Glutamatergic neuron (in vitro differentiated cells): Measurements from ENCODE around the gene ESR2. TPM values are rescaled to one million over a fixed set of nuclear protein-coding genes. Genes with fewer than 3 reads are reported as not detected.

Source experiments
- DNase-seq: peaks from one replicate; pipeline ENCODE4 v3.0.0; 2022
- H3K27ac Mint-ChIP-seq: one replicate; pipeline ENCODE4 v1.8.0; 2020; ENCODE audit warnings: mild to moderate bottlenecking, mixed read lengths, inconsistent platforms; ENCODE audit not compliant: unreplicated experiment
- H3K27me3 Mint-ChIP-seq: one replicate; pipeline ENCODE4 v1.8.0; 2020; ENCODE audit warnings: mild to moderate bottlenecking, moderate library complexity, mixed read lengths, inconsistent platforms; ENCODE audit not compliant: unreplicated experiment
- H3K36me3 Mint-ChIP-seq: one replicate; pipeline ENCODE4 v1.8.0; 2020; ENCODE audit warnings: mild to moderate bottlenecking, mixed read lengths, inconsistent platforms; ENCODE audit not compliant: unreplicated experiment
- H3K4me1 Mint-ChIP-seq: one replicate; pipeline ENCODE4 v1.8.0; 2020; ENCODE audit warnings: mild to moderate bottlenecking, low read depth, mixed read lengths, inconsistent platforms; ENCODE audit not compliant: unreplicated experiment
- H3K4me3 Mint-ChIP-seq: one replicate; pipeline ENCODE4 v1.8.0; 2020; ENCODE audit warnings: mild to moderate bottlenecking, mixed read lengths, inconsistent platforms; ENCODE audit not compliant: unreplicated experiment
- H3K9me3 Mint-ChIP-seq: one replicate; pipeline ENCODE4 v1.8.0; 2020; ENCODE audit warnings: mild to moderate bottlenecking, moderate library complexity, mixed read lengths, inconsistent platforms; ENCODE audit not compliant: unreplicated experiment
- CTCF ChIP-seq: fragments of 200-600 bp; sonication (generic); IDR thresholded peaks from one replicate; pipeline ENCODE4 v1.5.0; 2021; ENCODE audit not compliant: partially characterized antibody, unreplicated experiment
- total RNA-seq: library from RNA; stranded (reverse); fragmentation: NEBNext Ultra II Directional; extraction: Animal tissue kit (Norgen Biotek cat#: 25700); gene quantifications from one replicate; pipeline ENCODE4 v1.2.1, GENCODE V29; 2021; ENCODE audit not compliant: unreplicated experiment

Gene ESR2
- total RNA-seq, 1 donor from 2014 or later: 0.66 TPM

- no peak overlapping the region for H3K4me3 Mint-ChIP-seq
- H3K27me3 Mint-ChIP-seq: peaks cover 2% of the 10 kb centered on the region
- DNase-seq: no peak
- no peaks in the 10 kb centered on the region for H3K36me3 Mint-ChIP-seq
- no peak overlapping the region for H3K27ac Mint-ChIP-seq
- no peak for TF ChIP-seq CTCF
- H3K9me3 Mint-ChIP-seq: no peaks in the 10 kb centered on the region
- no peaks in the 10 kb centered on the region for H3K4me1 Mint-ChIP-seq
Observed at GRCh38 chr14:64266239-64266638, 27.9 kb downstream of the ESR2 start.

- Mint-ChIP-seq H3K27ac (no peak overlapping the region), H3K4me1 (no peaks in the 10 kb centered on the region), H3K36me3 (no peaks in the 10 kb centered on the region), H3K9me3 (no peaks in the 10 kb centered on the region), H3K27me3 (peaks cover 2% of the 10 kb centered on the region), H3K4me3 (no peak overlapping the region)
- no peak for TF ChIP-seq CTCF
- no peak for DNase-seq
Observed at GRCh38 chr14:64265222-64265621, 28.9 kb downstream of the ESR2 start.

GRCh38 chr14:64260418-64260817, 33.8 kb downstream of the ESR2 start:
- Mint-ChIP-seq H3K27ac (no peak overlapping the region), H3K4me1 (no peaks in the 10 kb centered on the region), H3K36me3 (no peaks in the 10 kb centered on the region), H3K4me3 (no peak overlapping the region), H3K27me3 (peaks cover 2% of the 10 kb centered on the region), H3K9me3 (no peaks in the 10 kb centered on the region)
- no peak for TF ChIP-seq CTCF
- DNase-seq: no peak

GRCh38 chr14:64255756-64256155, 38.4 kb downstream of the ESR2 start:
- H3K9me3 Mint-ChIP-seq: no peaks in the 10 kb centered on the region
- no peaks in the 10 kb centered on the region for H3K4me1 Mint-ChIP-seq
- no peak for TF ChIP-seq CTCF
- DNase-seq: no peak
- no peaks in the 10 kb centered on the region for H3K36me3 Mint-ChIP-seq
- no peaks in the 10 kb centered on the region for H3K27me3 Mint-ChIP-seq
- H3K27ac Mint-ChIP-seq: no peak overlapping the region
- H3K4me3 Mint-ChIP-seq: no peak overlapping the region

- no peak for DNase-seq
- Mint-ChIP-seq H3K4me1 (no peaks in the 10 kb centered on the region), H3K27ac (no peak overlapping the region), H3K36me3 (no peaks in the 10 kb centered on the region), H3K27me3 (no peaks in the 10 kb centered on the region), H3K4me3 (no peak overlapping the region), H3K9me3 (no peaks in the 10 kb centered on the region)
- TF ChIP-seq CTCF: no peak
Observed at GRCh38 chr14:64253672-64254071, 40.5 kb downstream of the ESR2 start.
